ENCODE data around the gene BNIP3.

- TF ChIP-seq CTCF (IDR thresholded peaks at IDR 0.05), result no peak
- no peak for TF ChIP-seq POLR2A (IDR thresholded peaks at IDR 0.05)
These were observed 35.4 kb downstream of the BNIP3 start for GRCh38 chr10:131946321-131946751.

Measured in uterus (tissue), 2 donors.